Astrocyte (in vitro differentiated cells and primary cell): ENCODE data around the gene H1-8.

Experiments used
- CTCF ChIP-seq: IDR thresholded peaks from 2 replicates; pipeline ENCODE4 v1.5.1; 2011; ENCODE audit warnings: low read depth, mild to moderate bottlenecking, inconsistent platforms, low read length, moderate library complexity; ENCODE audit not compliant: insufficient read depth
- EZH2 ChIP-seq: IDR thresholded peaks from 2 replicates; pipeline ENCODE4 v1.6.1; 2012; ENCODE audit warnings: mild to moderate bottlenecking, low read length, inconsistent platforms; ENCODE audit not compliant: insufficient read depth

GRCh38 chr3:129514563-129514962, 28.4 kb upstream of the H1-8 start:
- no peak for TF ChIP-seq CTCF
- TF ChIP-seq EZH2 = no peak
